G401.6 (cell line): ENCODE results near the gene ZNF277.
"Not testable (repeated sequence)": the region's sequence is repeated elsewhere in the genome, so short reads cannot be mapped to it uniquely, and the experiment has no call there.

Experiments used
- FAIRE-seq: peaks from 2 replicates; lab custom pipeline; 2012; peaks lifted over from hg19 to GRCh38; lab: Jason Lieb, UNC

Gene ZNF277

DNA sequence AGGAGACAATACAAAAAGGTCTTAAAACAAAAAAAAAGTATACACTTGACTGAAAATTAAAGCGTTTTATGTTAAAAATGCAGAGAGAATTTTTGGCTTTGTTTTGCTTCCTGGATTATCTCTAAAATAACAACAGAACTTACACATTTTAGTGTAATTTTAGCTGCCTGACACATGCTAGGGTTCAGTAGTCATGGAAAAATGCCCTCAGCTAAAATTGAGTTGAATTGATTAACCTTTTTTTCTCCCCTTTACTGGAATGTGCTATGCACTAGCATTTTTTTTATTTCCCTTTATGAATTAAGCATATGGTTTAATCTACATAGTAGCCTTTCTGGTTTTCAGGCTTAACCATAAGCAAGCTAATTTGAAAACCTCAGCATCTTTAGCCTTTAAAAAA lies 89.9 kb downstream of the ZNF277 start:
- no peak for FAIRE-seq

DNA sequence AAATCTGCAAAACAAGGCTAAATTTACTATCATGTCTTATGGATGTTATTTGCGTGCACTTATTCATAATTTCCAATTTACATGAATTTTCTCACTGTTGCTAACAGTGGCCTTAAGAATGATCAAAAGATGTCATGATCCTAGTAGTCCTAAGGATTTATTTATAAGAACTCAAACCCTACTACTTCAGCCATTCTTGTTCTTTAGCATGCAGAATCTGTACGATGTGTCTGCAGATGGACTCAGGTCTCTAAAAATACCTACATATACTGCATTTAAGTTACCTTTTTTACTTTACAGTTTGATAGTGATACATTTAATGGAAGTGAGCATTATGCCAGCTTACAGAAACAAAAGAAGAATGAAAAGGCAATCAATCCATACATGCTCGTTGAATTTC lies 91.2 kb downstream of the ZNF277 start:
- no peak for FAIRE-seq

DNA sequence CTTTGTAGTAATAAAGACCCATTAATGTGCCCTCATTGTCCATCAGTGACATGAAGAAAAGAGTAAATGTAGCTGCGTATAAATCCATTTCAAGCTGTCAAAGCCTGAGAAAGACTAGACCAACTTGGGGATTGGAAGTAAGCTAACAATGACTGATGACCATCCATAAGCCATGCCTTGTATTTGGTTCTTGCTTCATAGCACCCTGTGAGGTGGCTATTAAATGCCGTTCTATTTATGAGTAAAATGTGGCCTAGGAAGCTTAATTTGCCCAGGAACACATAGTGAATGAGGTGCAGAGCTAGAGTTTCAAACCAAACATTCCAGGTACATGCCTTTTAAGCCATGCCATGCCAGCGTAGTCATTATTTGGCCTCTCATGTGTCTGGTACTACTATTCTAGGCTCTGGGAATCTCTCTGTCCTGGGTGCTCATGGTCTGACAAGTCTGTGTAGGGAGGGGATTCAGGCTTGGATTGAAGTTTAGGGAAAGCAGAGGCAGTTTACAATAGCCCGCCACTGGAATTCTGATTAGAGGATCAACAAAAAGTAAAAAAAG lies 92.1 kb downstream of the ZNF277 start:
- no peak for FAIRE-seq

DNA sequence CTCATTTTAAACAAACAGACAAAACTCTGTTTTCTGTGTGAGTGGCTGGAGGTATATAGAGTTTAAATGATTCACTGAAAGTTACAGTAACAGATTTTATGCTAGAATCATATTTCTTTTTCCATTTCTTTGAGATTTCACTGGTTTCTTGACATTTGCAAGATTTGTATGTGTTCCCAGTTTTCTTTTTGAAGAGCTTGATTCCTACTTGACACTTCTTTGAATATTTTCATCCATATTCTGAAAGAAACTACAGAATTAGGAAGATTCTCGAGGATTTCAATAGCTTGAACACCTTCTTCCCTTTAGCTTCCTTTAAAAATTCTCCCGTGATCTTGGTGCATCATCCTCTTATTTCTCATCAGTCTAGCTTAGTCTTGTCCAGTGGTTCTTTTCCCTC lies 93.6 kb downstream of the ZNF277 start:
- FAIRE-seq, result no peak

DNA sequence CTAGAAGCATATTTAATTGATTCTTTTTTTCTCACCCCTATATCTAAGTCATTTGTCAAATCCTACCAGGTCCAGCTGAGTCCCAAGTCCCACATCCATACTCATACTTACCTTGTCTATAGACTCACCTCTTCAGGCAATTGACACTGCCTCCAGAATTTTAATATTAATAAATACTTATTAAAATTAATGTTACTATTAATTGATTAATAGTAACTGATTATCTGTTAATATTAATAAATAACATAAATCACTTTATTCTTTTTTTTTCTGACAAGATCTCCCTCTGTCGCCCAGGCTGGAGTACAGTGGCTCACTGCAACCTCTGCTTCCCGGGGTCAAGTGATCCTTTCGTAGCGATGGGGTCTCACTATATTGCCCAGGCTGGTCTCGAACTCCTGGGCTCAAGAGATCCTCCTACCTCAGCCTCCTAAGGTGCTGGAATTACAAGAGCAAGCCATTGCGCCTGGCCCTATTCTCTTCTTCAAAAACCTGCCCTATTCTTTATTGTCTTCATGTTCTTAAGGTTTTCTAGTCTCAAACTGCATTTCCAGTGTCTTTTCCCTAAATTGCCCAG lies 94.4 kb downstream of the ZNF277 start:
- FAIRE-seq, result no peak

DNA sequence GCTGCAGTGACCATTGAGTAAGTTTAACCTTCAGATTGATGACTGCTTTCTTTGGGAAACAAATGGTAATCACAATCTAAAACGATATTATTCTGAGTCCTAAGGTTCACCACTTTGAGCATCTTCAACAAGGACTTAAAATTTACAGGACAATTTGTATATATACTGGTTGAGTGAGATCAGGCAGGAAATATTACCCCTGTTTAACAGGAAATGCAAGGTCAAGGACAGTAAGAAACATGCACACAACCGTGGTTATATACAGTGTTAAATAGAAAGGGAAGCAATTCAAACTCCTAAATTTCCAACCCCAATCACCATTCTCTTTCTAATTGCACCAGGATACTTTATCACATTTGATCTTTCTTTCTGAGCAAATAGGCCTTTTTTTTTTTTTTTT lies 96.1 kb downstream of the ZNF277 start:
- no peak for FAIRE-seq

DNA sequence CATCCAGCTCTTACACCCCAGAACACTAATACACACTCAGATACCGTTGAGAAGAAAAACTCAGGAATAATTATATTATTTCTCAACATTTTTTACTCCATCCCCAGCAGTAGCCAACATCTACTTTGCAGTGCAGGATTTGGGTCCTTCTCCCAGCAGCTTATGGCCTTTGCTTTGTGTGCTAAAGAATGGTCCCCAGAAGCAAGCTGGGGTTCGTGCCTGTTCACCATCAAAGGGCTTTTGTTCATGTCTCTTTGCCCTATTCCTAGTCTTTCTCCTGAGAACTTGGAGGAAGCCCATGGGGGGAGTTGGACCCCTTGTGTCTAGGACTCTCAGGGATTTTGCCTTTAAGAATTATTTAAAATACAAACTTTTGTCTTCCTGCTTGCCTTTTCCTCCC lies 100.4 kb downstream of the ZNF277 start:
- FAIRE-seq, result no peak

DNA sequence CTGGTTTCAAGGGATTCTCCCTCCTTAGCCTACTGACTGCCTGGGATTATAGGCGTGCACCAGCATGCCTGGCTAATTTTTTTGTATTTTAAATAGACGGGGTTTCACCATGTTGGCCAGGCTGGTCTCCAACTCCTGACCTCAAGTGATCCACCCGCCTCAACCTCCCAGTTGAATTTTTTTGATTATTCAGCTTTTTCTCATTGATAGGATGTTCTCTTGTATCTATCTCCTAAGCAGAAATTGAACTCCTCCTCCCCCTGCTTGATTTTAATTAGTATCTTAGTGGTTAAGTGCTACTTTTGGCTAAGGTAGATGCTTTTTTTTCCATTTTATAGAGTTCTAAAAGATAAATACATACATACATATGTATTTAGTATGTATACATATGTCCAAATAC lies 101.0 kb downstream of the ZNF277 start:
- no peak for FAIRE-seq

DNA sequence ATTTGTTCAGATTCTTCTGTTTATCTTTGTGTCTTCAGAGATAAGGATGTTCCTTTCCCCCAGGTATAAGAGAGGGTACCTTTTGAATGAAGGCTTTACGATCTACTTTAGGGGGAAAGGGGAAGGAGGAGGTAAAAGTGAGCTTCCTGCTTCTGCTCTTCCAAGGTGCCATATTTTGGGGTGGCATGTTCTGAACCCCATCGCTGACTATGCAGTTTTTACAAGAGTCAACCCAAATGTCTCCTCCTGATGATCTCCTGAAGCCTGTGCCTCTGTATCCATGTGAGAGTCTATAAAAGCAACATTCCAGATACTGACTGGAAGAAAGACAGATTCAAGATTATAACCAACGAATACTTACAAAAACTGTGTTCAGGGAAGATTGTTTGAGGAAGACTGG lies 102.5 kb downstream of the ZNF277 start:
- no peak for FAIRE-seq

DNA sequence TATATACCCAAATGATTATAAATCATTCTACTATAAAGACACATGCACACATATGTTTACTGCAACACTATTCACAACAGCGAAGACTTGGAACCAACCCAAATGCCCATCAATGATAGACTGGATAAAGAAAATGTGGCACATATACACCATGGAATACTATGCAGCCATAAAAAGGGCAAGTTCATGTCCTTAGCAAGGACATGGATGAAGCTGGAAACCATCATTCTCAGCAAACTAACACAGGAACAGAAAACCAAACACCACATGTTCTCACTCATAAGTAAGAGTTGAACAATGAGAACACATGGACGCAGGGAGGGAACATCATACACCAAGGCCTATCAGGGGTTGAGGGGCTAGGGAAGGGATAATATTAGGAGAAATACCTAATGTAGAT lies 110.3 kb downstream of the ZNF277 start:
- not testable (repeated sequence) for FAIRE-seq

DNA sequence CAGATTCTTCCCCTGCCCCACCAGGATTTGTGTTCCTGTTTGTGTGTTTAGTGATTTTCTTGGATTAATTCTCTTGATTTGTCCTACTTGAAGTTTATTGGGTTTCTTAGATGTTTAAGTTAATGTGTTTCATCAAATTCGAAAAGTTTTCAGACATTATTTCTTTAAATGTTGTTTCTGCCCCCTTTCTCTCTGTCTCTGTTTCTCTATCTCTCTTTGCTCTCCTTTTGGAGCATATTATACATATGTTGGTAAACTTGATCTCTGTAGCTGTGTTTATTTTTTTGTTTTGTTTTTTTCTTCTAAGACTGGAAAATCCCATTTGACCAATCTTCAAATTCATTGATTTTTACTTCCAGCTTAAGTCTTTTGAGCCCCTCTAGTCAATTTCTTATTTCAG lies 115.6 kb downstream of the ZNF277 start:
- no peak for FAIRE-seq

DNA sequence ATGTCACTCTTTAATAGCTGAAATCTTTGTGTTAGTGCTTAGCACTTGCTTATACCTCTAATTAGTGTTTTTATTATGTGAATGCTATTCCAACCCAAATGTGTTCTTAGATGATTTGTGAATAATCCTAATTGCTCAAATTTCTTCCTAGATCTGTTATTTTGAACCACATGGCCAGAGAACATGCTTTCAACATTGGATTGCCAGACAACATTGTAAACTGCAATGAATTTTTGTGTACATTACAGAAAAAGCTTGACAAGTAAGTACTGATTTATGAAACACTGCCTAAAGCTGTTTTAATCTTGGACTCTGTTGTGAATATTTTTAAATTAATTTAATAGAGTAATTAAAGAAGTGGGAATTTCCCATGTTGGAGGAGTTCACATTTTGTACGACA lies 121.1 kb downstream of the ZNF277 start:
- FAIRE-seq, result no peak

DNA sequence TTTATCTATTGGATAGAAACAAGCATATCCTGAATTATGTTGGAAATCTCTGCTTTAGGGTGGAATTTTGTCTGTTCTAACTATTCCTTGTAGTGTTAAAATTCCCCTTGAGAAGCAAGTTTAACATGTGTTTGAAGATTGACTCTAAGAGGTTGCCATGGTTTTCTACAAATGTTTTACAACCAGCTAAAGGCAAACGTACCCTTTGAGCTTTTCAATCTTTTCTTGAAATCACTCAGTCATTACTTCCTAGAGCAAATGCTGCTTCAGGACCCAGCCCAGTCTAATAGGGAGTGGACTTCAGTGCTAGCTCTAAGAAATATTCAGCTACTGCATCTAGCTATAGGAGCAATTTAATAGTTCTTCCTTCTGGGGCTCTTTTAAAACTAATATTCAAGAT lies 125.0 kb downstream of the ZNF277 start:
- no peak for FAIRE-seq

DNA sequence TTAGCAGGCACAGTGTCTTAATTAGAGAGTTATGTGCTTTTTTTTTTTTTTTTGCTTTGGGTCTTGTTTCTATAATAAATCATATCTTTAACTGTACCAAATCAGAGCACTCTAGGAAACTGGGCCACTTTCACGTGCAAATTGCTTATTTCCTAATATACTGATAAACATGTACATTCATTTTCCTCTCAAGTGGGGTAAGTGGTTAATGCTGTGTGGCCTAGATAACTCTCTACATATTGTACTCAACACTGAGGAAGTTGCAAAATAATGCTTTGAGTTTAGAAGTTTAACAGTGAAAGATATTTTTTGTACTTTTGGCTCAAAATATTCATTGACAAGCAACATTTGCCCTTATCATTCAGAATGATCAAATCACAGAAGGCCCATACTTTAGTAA lies 127.9 kb downstream of the ZNF277 start:
- no peak for FAIRE-seq

DNA sequence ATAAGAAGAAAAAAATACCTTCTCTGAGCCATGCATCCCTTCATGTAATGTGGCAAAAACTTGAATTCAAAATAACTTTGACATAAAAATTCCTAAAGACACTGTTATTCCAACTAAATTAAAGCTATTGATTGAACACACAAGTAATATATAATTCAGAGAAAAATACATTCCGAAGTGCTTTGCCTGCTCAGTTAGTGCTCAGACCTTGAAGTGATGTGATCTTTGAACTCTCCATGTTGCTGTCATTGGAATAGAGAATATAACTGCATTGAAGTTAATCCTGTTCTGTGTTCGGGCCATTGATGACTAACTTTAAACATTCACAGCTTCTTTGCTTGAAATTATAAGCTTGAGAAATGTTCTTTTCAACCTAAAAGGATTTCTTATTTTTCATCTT lies 129.8 kb downstream of the ZNF277 start:
- FAIRE-seq, result no peak

DNA sequence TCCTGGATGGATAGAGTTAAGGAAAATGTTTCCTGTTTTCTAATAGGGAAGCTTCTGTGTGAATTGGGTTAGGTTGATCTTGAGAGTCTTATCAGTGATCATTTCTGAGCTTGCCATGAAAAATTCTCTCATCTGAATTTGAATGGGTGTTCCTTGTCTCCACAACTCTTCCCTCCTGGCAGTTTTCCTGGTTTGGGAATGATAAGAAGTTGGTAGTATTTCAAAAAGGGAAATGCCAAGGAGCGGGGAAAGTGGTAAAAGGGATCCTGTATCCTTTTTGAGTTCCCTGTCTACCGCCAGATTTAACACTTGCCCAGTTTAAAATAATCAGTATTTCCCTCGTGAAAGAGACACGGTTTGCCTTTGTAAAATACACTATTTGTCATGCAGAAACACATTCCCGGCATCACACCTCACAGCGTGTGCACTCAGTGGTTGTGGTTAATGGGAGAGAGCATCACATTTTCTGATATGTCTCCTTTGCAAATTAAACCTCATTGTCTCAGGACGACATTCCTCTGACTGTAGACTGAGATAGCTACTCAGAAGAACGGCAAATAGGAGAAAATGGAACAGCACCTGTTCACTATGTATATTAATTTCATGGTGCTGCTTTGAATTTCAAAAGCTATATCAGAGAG lies 130.6 kb downstream of the ZNF277 start:
- no peak for FAIRE-seq

DNA sequence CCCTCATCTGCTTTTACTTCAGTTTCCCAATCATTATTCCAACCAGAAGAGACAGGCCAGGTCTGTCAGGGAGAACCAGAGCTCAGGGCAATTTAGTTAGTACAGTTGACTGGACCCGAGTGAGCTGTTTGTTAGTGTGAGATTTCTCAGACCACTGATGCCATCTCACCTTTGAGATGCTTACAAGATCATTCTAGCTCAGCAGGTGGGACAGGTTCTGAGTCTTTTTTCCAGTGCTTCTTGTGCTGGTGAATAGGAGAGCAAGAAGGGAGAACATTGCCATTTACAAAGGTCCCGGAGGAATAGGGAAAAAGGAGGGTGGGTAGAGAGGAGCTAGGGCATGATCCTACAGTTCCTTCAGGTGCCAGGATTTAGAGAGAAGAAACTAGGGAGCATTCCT lies 131.4 kb downstream of the ZNF277 start:
- FAIRE-seq, result no peak

DNA sequence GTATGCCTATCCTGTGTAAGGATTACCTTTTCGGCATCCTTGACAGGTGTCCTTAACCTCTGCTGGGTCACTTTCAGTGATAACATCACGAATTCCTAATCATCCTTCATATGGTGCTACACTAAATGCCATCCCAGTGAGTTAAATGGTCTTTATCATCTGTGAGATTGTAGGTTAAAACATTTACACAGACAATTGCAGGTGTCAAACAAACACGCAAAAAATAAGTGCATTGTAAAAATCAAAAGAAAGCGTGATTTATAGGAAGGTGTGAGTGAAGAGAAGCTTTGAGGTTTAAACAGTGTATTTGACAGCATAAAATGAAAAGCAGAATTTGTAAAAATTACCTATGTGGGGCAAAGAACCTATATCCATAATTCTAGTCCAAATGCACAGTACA lies 132.3 kb downstream of the ZNF277 start:
- no peak for FAIRE-seq

DNA sequence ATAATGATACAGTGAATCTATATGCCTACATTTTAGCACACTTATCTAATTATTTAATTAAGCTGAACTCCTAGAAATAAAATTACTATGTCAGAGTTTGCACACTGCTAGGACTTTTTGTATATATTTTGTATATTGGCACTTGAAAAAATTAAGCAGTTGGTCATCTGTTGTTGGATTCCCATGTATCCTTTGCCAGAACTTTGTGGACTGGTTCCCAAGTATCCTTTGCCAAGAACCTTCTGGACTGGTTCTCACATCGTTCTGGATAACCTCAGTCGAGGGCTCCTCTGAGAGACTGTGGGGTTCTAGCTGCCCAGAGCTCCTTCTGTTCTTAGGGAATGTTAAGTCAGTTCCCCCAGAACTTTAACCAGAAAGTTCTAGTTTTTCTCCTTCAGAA lies 135.0 kb downstream of the ZNF277 start:
- FAIRE-seq, result no peak

DNA sequence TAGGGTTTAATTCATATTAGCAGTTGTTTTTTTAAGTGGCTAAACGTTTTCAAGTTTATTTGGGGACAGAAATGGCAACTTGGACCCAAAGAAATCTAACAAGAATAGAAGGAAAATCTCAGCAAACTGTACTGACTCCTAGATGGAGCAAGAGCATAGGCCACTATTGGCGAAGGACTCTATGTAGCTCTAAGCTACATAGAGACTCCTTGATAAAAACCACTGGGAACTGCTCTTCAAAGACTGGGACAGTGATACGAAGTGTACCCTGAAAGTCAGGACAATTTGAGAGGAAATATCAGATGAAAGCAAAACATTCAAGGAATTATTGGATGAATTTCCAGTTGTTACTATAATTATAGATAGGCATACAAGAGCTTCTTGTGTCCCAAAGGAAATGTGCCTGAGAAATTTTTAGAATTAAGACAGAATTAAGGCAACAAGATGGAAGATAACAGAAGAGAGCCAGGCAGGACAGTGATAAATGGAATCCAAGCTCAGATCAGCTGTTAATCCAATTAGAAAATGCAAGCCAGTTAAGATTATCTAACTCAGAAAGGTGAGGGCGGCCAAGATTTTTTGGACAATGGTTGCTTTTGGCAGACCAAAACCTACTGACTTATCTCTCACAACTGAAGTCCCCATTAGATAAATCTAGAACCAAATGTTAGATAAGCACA lies 140.0 kb downstream of the ZNF277 start:
- FAIRE-seq, result no peak

DNA sequence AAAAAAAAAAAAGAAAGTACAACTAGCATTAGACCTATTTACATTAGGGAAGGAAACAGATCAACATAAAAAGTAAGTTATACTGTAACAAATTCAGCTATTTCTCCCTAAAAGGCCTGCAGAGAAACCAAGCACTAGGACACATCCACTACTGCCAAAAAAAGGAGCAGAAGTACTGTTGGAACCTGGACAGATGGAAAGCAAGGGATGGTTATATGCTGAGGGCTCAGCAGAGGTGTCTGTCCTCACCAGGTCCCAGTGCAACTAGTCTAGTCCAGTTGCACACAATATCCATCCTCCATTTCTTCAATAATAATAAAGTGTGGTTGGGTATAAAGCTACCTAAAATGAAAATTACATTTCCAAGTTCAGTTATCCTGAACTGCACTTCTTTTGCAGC lies 140.6 kb downstream of the ZNF277 start:
- FAIRE-seq, result no peak

DNA sequence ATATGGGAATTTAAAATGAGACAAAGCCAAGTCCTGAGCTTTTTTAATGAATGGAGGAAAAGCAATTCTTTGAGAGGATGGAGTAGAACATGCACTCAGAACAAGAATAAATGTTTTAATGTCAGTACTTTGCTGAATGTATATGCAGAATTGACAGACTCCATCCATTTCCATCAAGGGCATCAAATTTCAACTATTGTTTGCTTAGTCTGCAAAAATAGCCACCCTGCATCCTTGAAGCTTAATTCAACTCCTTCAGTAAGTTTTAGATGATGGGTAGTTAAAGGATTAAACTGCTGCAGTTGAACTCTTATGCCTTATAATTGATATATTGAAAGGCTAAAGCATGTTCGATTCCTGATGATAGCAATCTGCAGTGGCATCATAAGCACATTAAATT lies 144.1 kb downstream of the ZNF277 start:
- no peak for FAIRE-seq

DNA sequence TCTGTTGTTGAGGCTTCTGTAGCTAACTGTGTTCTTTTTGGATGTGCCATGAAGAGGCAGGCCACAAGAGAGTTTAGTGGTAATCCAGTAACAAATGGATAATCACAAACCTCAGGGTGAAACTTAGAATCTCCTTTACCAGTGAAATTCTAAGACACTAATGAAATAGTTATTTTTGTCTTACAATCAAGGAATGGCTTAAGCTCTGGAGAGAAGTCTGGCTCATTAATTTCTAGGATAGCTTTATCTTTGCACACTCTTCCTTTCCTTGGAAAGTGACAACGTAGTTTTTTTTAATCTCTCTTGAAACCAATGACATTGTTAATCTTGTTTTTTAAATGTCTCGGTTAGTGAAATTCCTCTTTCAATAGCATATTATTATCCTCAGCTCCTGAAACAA lies 150.1 kb downstream of the ZNF277 start:
- no peak for FAIRE-seq

DNA sequence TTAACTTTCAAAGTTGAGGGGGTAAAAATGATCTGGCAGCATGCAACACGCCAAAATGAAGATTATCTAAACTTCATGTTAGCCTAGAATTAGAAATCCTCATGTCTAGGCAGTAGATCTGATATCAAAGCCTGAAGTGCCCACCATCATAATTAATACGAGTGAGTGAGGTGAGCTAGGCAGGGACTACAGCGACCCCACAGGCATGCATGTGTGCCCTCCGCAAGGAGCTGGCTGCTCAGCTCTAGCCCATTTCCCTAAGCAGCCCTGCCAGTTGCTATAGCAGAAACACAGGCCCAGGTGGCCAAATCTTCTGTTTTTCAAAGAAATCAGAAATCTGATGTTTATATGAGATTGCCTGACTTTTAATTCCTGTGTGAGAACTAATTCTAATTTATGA lies 150.6 kb downstream of the ZNF277 start:
- no peak for FAIRE-seq
